ENCODE results near the gene ASRGL1. TPM values are rescaled to one million over a fixed set of nuclear protein-coding genes. Genes with fewer than 3 reads are reported as not detected.

The ASRGL1 gene
- total RNA-seq (2014; rRNA removed; shearing (Covaris generic); ENCODE audit: low replicate concordance): not detected in 2 replicates

- Histone ChIP-seq H3K27ac (ENCODE audit: low read length) (no peak within 1 kb of the TSS), H3K36me3 (ENCODE audit: insufficient read depth, low read length) (no peaks in the 10 kb centered on the region)
Measured at GRCh38 chr11:62337303-62338181, at the start of gene ASRGL1. Gene ASRGL1, plus strand, starts transcription at chr11:62337448. Its CDS starts 530 bp downstream, at chr11:62337978.

GRCh38 chr11:62295504-62295903 lies 41.7 kb upstream of the ASRGL1 start:
- H3K4me1 ChIP-seq (ENCODE audit: low read length): no peaks in the 10 kb centered on the region
- H3K9me2 ChIP-seq (replicated peaks; ENCODE audit: insufficient read depth, low read length): no peaks in the 10 kb centered on the region
- no peaks in the 10 kb centered on the region for H3K36me3 ChIP-seq (ENCODE audit: insufficient read depth, low read length)
- H3K4me2 ChIP-seq (ENCODE audit: low read depth, low read length, poor library complexity, severe bottlenecking): no peak overlapping the region
- no peaks in the 10 kb centered on the region for H3K79me2 ChIP-seq (ENCODE audit: low read length)
- H4K20me1 ChIP-seq (ENCODE audit: insufficient read depth, low read depth, low read length): no peaks in the 10 kb centered on the region
- H3K9me3 ChIP-seq (ENCODE audit: low read length): no peaks in the 10 kb centered on the region
- no peak overlapping the region for H3K9ac ChIP-seq (ENCODE audit: low read length)
- H3K27me3 ChIP-seq (ENCODE audit: low read length): no peaks in the 10 kb centered on the region
- no peak overlapping the region for H3K4me3 ChIP-seq (ENCODE audit: low read length)
- no peak overlapping the region for H3K27ac ChIP-seq (ENCODE audit: low read length)
- peak; percentile 37 for DNase-seq
- H2AFZ ChIP-seq (ENCODE audit: low read length): no peak overlapping the region

More at GRCh38 chr11:62337303-62338181, at the start of gene ASRGL1:
- no peaks in the 10 kb centered on the region for H3K27me3 ChIP-seq (ENCODE audit: low read length)
- H3K9ac ChIP-seq (ENCODE audit: low read length): no peak within 1 kb of the TSS
- no peaks in the 10 kb centered on the region for H3K9me2 ChIP-seq (replicated peaks; ENCODE audit: insufficient read depth, low read length)
- no peaks in the 10 kb centered on the region for H3K9me3 ChIP-seq (ENCODE audit: low read length)
- no peak within 1 kb of the TSS for H3K4me3 ChIP-seq (ENCODE audit: low read length)
- no peaks in the 10 kb centered on the region for H3K79me2 ChIP-seq (ENCODE audit: low read length)
- H3K4me2 ChIP-seq (ENCODE audit: low read depth, low read length, poor library complexity, severe bottlenecking): no peak within 1 kb of the TSS
- no peak for DNase-seq
- H2AFZ ChIP-seq (ENCODE audit: low read length): no peak within 1 kb of the TSS
- no peaks in the 10 kb centered on the region for H4K20me1 ChIP-seq (ENCODE audit: insufficient read depth, low read depth, low read length)
- H3K4me1 ChIP-seq (ENCODE audit: low read length): no peaks in the 10 kb centered on the region

DNA sequence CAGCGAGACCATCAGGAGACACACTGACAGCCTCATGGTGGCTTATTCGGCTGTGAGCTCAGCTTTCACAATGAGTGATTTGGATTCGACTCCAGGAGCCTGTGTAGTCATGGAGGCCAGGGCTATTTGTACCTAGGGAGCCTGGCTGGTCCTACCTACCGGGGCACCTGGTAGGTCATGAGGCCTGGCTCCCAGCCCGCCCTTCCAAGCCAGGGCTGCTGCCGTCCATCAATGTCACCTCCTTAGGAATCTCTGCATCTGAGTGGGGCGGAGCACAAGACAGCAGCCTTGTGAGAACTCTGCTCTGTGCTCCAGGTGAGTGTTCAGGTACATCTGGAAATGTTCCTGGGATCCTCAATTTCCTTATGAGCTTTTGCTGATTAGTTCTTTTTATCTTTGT lies 38.3 kb upstream of the ASRGL1 start, which contains the start of gene SCGB1D4:
Gene SCGB1D4 (minus strand): TSS at position 101 of the 400 bp plus-strand sequence. CDS start 65 bp downstream, at position 36.
- Histone ChIP-seq H3K79me2 (ENCODE audit: low read length) (no peaks in the 10 kb centered on the region), H4K20me1 (ENCODE audit: insufficient read depth, low read depth, low read length) (no peaks in the 10 kb centered on the region), H3K27me3 (ENCODE audit: low read length) (no peaks in the 10 kb centered on the region), H2AFZ (ENCODE audit: low read length) (no peak within 1 kb of the TSS), H3K4me2 (ENCODE audit: low read depth, low read length, poor library complexity, severe bottlenecking) (no peak within 1 kb of the TSS), H3K27ac (ENCODE audit: low read length) (no peak within 1 kb of the TSS), H3K4me3 (ENCODE audit: low read length) (no peak within 1 kb of the TSS), H3K9me2 (replicated peaks; ENCODE audit: insufficient read depth, low read length) (no peaks in the 10 kb centered on the region), H3K36me3 (ENCODE audit: insufficient read depth, low read length) (no peaks in the 10 kb centered on the region), H3K9me3 (ENCODE audit: low read length) (no peaks in the 10 kb centered on the region), H3K9ac (ENCODE audit: low read length) (no peak within 1 kb of the TSS), H3K4me1 (ENCODE audit: low read length) (no peaks in the 10 kb centered on the region)
- DNase-seq: no peak

DNA sequence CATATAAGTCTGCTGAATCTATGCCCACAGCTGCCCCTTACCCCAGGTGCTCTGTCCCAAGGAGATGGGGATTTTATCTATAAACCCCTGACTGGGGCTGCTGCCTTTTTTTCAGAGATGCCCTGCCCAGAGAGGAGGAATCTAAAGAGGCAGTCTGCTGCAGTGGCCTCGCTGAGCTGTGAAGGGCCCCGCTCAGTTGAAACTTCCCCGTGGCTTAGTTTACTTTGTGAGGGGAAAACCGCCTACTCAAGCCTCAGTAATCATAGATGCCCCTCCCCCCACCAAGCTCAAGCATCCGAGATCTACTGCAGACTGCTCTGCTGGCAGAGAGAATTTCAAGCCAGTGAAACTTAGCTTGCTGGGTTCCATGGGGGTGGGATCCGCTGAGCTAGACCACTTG lies 31.0 kb upstream of the ASRGL1 start:
- Histone ChIP-seq H3K4me2 (ENCODE audit: low read depth, low read length, poor library complexity, severe bottlenecking) (no peak overlapping the region), H2AFZ (ENCODE audit: low read length) (no peak overlapping the region), H3K9me3 (ENCODE audit: low read length) (no peaks in the 10 kb centered on the region), H3K27ac (ENCODE audit: low read length) (no peak overlapping the region), H4K20me1 (ENCODE audit: insufficient read depth, low read depth, low read length) (no peaks in the 10 kb centered on the region), H3K9ac (ENCODE audit: low read length) (no peak overlapping the region), H3K9me2 (replicated peaks; ENCODE audit: insufficient read depth, low read length) (no peaks in the 10 kb centered on the region), H3K4me3 (ENCODE audit: low read length) (no peak overlapping the region), H3K36me3 (ENCODE audit: insufficient read depth, low read length) (no peaks in the 10 kb centered on the region), H3K79me2 (ENCODE audit: low read length) (no peaks in the 10 kb centered on the region), H3K27me3 (ENCODE audit: low read length) (no peaks in the 10 kb centered on the region), H3K4me1 (ENCODE audit: low read length) (no peaks in the 10 kb centered on the region)
- DNase-seq: no peak

- no peaks in the 10 kb centered on the region for H3K4me1 ChIP-seq (ENCODE audit: low read length)
- H3K27me3 ChIP-seq (ENCODE audit: low read length): no peaks in the 10 kb centered on the region
- H2AFZ ChIP-seq (ENCODE audit: low read length): no peak overlapping the region
- H4K20me1 ChIP-seq (ENCODE audit: insufficient read depth, low read depth, low read length): no peaks in the 10 kb centered on the region
- H3K4me2 ChIP-seq (ENCODE audit: low read depth, low read length, poor library complexity, severe bottlenecking): no peak overlapping the region
- no peaks in the 10 kb centered on the region for H3K9me2 ChIP-seq (replicated peaks; ENCODE audit: insufficient read depth, low read length)
- H3K79me2 ChIP-seq (ENCODE audit: low read length): no peaks in the 10 kb centered on the region
- H3K4me3 ChIP-seq (ENCODE audit: low read length): no peak overlapping the region
- no peak overlapping the region for H3K27ac ChIP-seq (ENCODE audit: low read length)
- DNase-seq: no peak
- H3K9me3 ChIP-seq (ENCODE audit: low read length): no peaks in the 10 kb centered on the region
- H3K9ac ChIP-seq (ENCODE audit: low read length): no peak overlapping the region
- no peaks in the 10 kb centered on the region for H3K36me3 ChIP-seq (ENCODE audit: insufficient read depth, low read length)
Measured at GRCh38 chr11:62307950-62308349, 29.3 kb upstream of the ASRGL1 start.

GRCh38 chr11:62309991-62310390 lies 27.3 kb upstream of the ASRGL1 start:
- Histone ChIP-seq H3K27me3 (ENCODE audit: low read length) (no peaks in the 10 kb centered on the region), H2AFZ (ENCODE audit: low read length) (no peak overlapping the region), H3K4me2 (ENCODE audit: low read depth, low read length, poor library complexity, severe bottlenecking) (no peak overlapping the region)

GRCh38 chr11:62315431-62315830 lies 21.8 kb upstream of the ASRGL1 start:
- no peak for DNase-seq
- H3K9me2 ChIP-seq (replicated peaks; ENCODE audit: insufficient read depth, low read length): no peaks in the 10 kb centered on the region
- H3K9ac ChIP-seq (ENCODE audit: low read length): no peak overlapping the region
- H3K27me3 ChIP-seq (ENCODE audit: low read length): no peaks in the 10 kb centered on the region
- H3K9me3 ChIP-seq (ENCODE audit: low read length): no peaks in the 10 kb centered on the region
- no peak overlapping the region for H3K4me2 ChIP-seq (ENCODE audit: low read depth, low read length, poor library complexity, severe bottlenecking)
- no peaks in the 10 kb centered on the region for H3K79me2 ChIP-seq (ENCODE audit: low read length)
- no peak overlapping the region for H3K4me3 ChIP-seq (ENCODE audit: low read length)
- H3K36me3 ChIP-seq (ENCODE audit: insufficient read depth, low read length): no peaks in the 10 kb centered on the region
- no peak overlapping the region for H3K27ac ChIP-seq (ENCODE audit: low read length)
- no peaks in the 10 kb centered on the region for H3K4me1 ChIP-seq (ENCODE audit: low read length)
- H4K20me1 ChIP-seq (ENCODE audit: insufficient read depth, low read depth, low read length): no peaks in the 10 kb centered on the region
- no peak overlapping the region for H2AFZ ChIP-seq (ENCODE audit: low read length)

More at GRCh38 chr11:62309991-62310390, 27.3 kb upstream of the ASRGL1 start:
- no peaks in the 10 kb centered on the region for H3K9me2 ChIP-seq (replicated peaks; ENCODE audit: insufficient read depth, low read length)
- H3K9me3 ChIP-seq (ENCODE audit: low read length): no peaks in the 10 kb centered on the region
- no peaks in the 10 kb centered on the region for H3K79me2 ChIP-seq (ENCODE audit: low read length)
- no peaks in the 10 kb centered on the region for H4K20me1 ChIP-seq (ENCODE audit: insufficient read depth, low read depth, low read length)
- H3K27ac ChIP-seq (ENCODE audit: low read length): no peak overlapping the region
- no peaks in the 10 kb centered on the region for H3K36me3 ChIP-seq (ENCODE audit: insufficient read depth, low read length)
- H3K9ac ChIP-seq (ENCODE audit: low read length): no peak overlapping the region
- no peak overlapping the region for H3K4me3 ChIP-seq (ENCODE audit: low read length)
- no peaks in the 10 kb centered on the region for H3K4me1 ChIP-seq (ENCODE audit: low read length)
- DNase-seq: no peak

DNA sequence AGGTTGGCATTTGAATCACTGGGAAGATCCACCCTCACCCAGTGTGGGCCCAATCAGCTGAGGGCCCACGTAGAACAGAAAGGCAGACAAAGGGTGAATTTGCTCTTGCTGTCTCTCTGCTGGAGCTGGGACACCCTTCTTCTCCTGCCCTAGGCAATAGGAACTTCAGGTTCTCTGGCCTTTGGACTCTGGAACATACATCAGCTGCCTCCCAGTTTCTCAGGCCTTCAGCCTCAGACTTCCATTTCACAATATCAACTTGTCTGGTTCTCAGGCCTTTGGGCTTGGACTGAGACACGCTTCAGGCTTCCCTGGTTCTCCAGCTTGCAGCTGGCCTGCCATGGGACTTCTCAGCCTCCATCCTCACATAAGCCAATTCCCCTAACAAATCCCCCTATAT lies 14.7 kb upstream of the ASRGL1 start:
- Histone ChIP-seq H3K9ac (ENCODE audit: low read length) (no peak overlapping the region), H3K9me2 (replicated peaks; ENCODE audit: insufficient read depth, low read length) (no peaks in the 10 kb centered on the region), H3K4me3 (ENCODE audit: low read length) (no peak overlapping the region), H3K27me3 (ENCODE audit: low read length) (no peaks in the 10 kb centered on the region), H3K79me2 (ENCODE audit: low read length) (no peaks in the 10 kb centered on the region), H3K4me2 (ENCODE audit: low read depth, low read length, poor library complexity, severe bottlenecking) (no peak overlapping the region), H2AFZ (ENCODE audit: low read length) (no peak overlapping the region), H3K9me3 (ENCODE audit: low read length) (no peaks in the 10 kb centered on the region), H4K20me1 (ENCODE audit: insufficient read depth, low read depth, low read length) (no peaks in the 10 kb centered on the region), H3K4me1 (ENCODE audit: low read length) (peaks cover 24% of the 10 kb centered on the region), H3K36me3 (ENCODE audit: insufficient read depth, low read length) (no peaks in the 10 kb centered on the region), H3K27ac (ENCODE audit: low read length) (no peak overlapping the region)
- DNase-seq: no peak

All from Karpas-422 (cell line).